Inferior parietal cortex (tissue), 1 donor: Measurements from ENCODE around the gene FMNL2.
"Not testable (repeated sequence)": the region's sequence is repeated elsewhere in the genome, so short reads cannot be mapped to it uniquely, and the experiment has no call there.

Source experiments
- DNase-seq: peaks from one replicate; pipeline ENCODE4 v3.0.0-alpha.2; 2016; ENCODE audit errors: extremely low spot score

FMNL2 gene

GRCh38 chr2:152522446-152522845, 187.5 kb downstream of the FMNL2 start:
- not testable (repeated sequence) for DNase-seq

GRCh38 chr2:152523091-152523490, 188.1 kb downstream of the FMNL2 start:
- no peak for DNase-seq

GRCh38 chr2:152525277-152525838, 190.4 kb downstream of the FMNL2 start:
- no peak for DNase-seq

GRCh38 chr2:152529420-152530115, 194.6 kb downstream of the FMNL2 start:
- DNase-seq = peak; percentile 36

GRCh38 chr2:152532241-152532640, 197.3 kb downstream of the FMNL2 start:
- DNase-seq = no peak

DNA sequence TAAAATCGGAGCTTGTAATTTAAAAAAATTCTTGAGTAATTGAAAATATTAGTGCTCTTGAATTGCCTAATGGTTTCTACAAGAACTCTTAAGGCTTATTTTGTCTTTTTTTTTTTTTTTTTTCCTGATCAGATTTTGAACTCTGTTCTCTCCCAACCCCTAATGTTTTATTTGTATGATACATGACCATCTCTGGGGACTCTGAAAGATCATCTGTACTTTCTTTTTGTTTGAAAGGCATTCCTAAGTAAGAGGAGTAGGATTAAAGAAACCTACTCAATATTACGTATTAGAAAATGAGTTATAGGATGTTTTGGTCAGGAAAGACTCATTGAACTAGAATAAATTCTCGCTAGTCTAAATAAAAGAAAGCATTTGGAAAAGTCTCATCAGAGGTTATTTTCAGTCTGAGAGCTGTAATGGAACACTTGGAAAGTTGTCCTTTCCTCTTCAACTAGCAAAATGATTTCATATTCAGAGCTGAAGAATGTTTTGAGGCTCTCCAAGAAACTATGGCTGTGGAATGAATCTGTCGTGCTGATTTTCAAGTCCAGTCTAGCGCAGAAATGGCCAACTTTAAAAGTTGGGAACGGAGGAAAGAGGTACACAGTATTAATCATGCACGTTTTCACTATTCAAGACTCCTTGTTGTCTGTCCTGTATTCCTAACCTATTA, 199.6 kb downstream of the FMNL2 start:
- DNase-seq = peak; percentile 35

GRCh38 chr2:152537081-152537651, 202.2 kb downstream of the FMNL2 start:
- DNase-seq = peak; percentile 36

DNA sequence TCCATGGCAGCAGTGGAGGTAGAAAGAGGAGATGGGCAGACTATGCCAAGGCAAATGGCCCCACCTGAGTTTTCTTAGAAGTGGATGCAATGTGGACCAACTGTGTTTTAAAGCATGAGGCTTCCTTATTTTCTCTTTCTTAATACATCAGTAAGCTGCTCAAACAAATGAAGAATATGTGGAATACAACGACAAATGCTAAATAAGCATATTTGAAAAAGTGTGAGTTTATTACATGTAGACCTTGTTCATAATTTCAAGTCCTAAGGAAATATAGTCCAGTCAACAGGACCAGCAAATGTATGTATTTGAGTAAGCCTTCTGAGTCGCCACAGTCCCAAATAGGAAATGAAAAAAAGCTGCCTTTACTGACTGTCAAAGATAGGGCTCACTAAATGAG, 204.4 kb downstream of the FMNL2 start:
- no peak for DNase-seq

- DNase-seq = no peak
Measured at GRCh38 chr2:152541712-152542111, 206.7 kb downstream of the FMNL2 start.

- DNase-seq = no peak
Measured at GRCh38 chr2:152542337-152542994, 207.5 kb downstream of the FMNL2 start.

GRCh38 chr2:152542995-152543481, 208.1 kb downstream of the FMNL2 start:
- DNase-seq = peak; percentile 64

GRCh38 chr2:152543717-152544116, 208.7 kb downstream of the FMNL2 start:
- no peak for DNase-seq

DNA sequence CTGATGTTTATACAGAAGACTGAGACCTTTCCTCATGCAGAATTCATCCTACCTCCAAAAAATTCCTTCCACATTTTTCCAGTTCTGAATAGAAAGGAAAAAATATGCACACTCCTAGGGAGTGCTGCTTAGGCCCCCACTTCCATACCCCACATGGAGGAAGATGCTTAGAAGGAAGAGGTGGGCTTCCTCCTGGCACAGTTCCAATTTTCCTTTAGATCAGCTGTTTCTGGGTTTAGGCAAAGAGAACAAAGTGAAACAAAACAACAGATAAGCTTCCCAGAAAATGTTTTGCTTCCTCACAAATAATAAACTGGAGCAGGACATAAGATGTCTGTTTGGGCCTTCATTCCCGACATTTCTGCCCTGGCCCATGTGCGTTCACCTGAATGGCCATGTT, 209.7 kb downstream of the FMNL2 start:
- no peak for DNase-seq

DNA sequence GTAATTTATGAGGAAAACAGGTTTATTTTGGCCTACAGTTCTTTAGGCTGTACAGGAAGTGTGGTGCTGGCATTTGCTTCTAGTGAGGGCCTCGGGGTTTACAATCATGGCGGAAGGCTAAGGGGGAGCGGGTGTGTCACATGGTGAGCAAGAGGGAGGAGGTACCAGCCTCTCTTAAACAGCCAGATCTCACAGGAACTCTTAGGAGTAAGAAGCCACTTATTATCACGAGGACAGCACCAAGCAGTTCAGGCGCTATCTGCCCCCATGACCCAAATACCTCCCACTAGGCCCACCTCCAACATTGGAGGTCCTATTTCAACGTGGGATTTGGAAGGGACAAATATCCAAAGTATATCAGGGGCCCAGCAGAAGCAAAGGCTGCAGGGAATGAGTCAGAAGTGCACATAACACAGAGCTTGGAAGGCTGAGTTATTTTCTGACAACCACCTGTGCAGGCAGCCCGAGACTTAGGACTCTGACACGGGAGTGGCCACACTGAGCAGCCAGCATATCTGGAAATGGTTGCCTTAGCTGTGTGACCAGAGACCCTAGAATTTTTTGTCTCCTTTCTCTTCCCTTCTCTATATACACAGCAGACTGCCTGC, 211.4 kb downstream of the FMNL2 start:
- no peak for DNase-seq

GRCh38 chr2:152548111-152548875, 213.3 kb downstream of the FMNL2 start:
- no peak for DNase-seq

- DNase-seq = no peak
Measured at GRCh38 chr2:152548996-152549395, 214.0 kb downstream of the FMNL2 start.

- no peak for DNase-seq
Measured at GRCh38 chr2:152549423-152549822, 214.4 kb downstream of the FMNL2 start.

- no peak for DNase-seq
Measured at GRCh38 chr2:152550386-152550785, 215.4 kb downstream of the FMNL2 start.

- no peak for DNase-seq
Measured at GRCh38 chr2:152552888-152553287, 217.9 kb downstream of the FMNL2 start.

DNA sequence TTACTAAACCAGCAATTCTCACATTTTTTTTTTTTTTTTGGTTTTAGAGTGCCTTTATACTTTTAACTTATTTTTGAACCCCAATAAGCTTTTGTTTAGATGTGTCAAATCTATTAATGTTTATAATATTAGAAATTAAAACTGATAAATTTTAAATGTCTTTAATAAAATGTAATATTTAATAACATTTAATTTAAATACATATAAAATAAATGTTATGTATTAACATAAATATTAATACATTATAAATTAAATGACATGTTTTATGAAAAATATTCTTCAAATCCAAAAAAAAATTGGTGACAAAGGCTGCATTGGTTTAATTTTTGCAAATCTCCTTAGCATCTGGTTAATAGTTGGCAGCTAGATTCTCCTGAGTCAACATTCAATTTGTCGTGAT, 218.5 kb downstream of the FMNL2 start:
- no peak for DNase-seq

DNA sequence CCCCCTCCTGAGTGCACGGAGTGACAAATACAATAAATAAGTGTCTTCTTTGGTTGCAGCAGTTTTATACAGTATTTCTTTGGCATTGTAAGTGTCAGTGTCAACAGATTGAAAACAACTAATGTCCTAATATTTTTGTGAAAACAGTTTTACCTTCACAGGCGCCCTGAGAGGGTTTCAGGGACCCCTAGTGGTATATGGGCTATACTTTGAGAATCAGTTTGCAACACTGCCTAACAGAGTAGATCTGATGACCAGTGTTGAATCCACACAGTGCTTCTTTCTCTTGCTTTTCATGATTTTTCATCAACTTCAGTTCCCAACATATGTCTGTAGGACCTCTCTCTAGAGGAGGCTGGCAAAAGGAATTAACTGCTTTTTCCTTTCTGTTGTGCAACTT, 220.1 kb downstream of the FMNL2 start:
- no peak for DNase-seq
